Activated CD8-positive, alpha-beta T cell treated with anti-CD3 and anti-CD28 coated beads for 36 hours (primary cell): ENCODE data around the gene HBP1. TPM values are rescaled to one million over a fixed set of nuclear protein-coding genes. Genes with fewer than 3 reads are reported as not detected.
A peak's percentile ranks its signal among the peaks of the same experiment; 100 is the strongest.

Source experiments
- ATAC-seq: fragments of 200-7000 bp; cut with Tn5 transposase; one replicate; pipeline ENCODE4 v1.10.0; 2021; ENCODE audit warnings: mild to moderate bottlenecking, moderate library complexity
- CTCF ChIA-PET: fragments of 350-600 bp; sonication (Branson Sonifier 250); formaldehyde crosslinking; loops from one replicate; lab custom pipeline; 2021; ENCODE audit warnings: antibody characterized with exemption; lab: Charles Lee
- POLR2A ChIA-PET: fragments of 350-600 bp; sonication (Branson Sonifier 250); formaldehyde crosslinking; loops from one replicate; lab custom pipeline; 2021; ENCODE audit warnings: antibody characterized with exemption; lab: Charles Lee
- DNase-seq: peaks from one replicate; pipeline ENCODE4 v3.0.0-alpha.2; 2020
- H3K27ac Mint-ChIP-seq: one replicate; pipeline ENCODE4 v1.8.0; 2021; ENCODE audit warnings: mild to moderate bottlenecking, mixed read lengths
- H3K27me3 Mint-ChIP-seq: one replicate; pipeline ENCODE4 v1.8.0; 2021; ENCODE audit warnings: mixed read lengths
- H3K36me3 Mint-ChIP-seq: one replicate; pipeline ENCODE4 v1.8.0; 2021; ENCODE audit warnings: low read depth, mixed read lengths
- H3K4me1 Mint-ChIP-seq: one replicate; pipeline ENCODE4 v1.8.0; 2021; ENCODE audit warnings: low read depth, mixed read lengths
- H3K4me3 Mint-ChIP-seq: one replicate; pipeline ENCODE4 v1.8.0; 2021; ENCODE audit warnings: mild to moderate bottlenecking, moderate library complexity, mixed read lengths
- H3K9me3 Mint-ChIP-seq: one replicate; pipeline ENCODE4 v1.8.0; 2021; ENCODE audit warnings: mixed read lengths
- intact Hi-C: fragments of 100-400 bp; cut with micrococcal nuclease; formaldehyde crosslinking; loops from one replicate; pipeline ENCODE4 v1.10.0; 2022
- total RNA-seq, 2 experiments: library from RNA; stranded (reverse); gene quantifications; one replicate each; pipeline ENCODE4 v1.2.3, GENCODE V29; 2021
- TF ChIP-seq, protein P1 (sequence below): fragments of 200-600 bp; IDR thresholded peaks from one replicate; pipeline ENCODE4 v1.8.0; 2022; ENCODE audit warnings: antibody characterized with exemption, mild to moderate bottlenecking

Gene HBP1
- total RNA-seq, 2 experiments from 2014 or later = 23.8 to 30.5 TPM

DNA sequence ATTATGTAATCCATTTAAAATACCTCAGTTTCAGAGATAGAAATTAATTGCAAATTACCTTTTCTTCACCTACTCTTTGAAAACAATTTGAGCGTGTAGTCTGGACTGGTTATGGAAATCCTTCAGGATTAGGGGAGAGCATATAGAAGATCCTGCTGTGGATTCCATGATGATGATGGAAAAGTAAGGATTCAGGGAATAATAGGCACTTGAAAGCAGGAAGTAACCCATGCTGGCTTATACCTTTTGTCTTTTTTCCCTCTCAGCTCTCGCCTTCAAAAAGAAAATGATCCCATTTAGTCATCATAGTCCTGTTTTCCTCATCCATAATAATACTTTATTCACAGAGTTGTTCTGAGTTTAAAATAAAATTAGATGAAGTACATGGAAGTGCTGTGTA lies 4.4 kb downstream of the HBP1 start:
- ATAC-seq (no peak), DNase-seq (no peak)
- Mint-ChIP-seq H3K4me3 (peak overlapping the region; percentile 60), H3K36me3 (peaks cover 9% of the 10 kb centered on the region), H3K4me1 (peaks cover 53% of the 10 kb centered on the region), H3K27ac (peak overlapping the region; percentile 93), H3K27me3 (no peaks in the 10 kb centered on the region), H3K9me3 (peaks cover 1% of the 10 kb centered on the region)
- CTCF ChIA-PET = interaction anchor here (1.4 kb wide), 1 partner anchor 26 kb away, joined by 4 read pairs; no protein-coding TSS in a partner anchor
- TF ChIP-seq, protein P1, sequence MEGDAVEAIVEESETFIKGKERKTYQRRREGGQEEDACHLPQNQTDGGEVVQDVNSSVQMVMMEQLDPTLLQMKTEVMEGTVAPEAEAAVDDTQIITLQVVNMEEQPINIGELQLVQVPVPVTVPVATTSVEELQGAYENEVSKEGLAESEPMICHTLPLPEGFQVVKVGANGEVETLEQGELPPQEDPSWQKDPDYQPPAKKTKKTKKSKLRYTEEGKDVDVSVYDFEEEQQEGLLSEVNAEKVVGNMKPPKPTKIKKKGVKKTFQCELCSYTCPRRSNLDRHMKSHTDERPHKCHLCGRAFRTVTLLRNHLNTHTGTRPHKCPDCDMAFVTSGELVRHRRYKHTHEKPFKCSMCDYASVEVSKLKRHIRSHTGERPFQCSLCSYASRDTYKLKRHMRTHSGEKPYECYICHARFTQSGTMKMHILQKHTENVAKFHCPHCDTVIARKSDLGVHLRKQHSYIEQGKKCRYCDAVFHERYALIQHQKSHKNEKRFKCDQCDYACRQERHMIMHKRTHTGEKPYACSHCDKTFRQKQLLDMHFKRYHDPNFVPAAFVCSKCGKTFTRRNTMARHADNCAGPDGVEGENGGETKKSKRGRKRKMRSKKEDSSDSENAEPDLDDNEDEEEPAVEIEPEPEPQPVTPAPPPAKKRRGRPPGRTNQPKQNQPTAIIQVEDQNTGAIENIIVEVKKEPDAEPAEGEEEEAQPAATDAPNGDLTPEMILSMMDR = no peak
- POLR2A ChIA-PET = interaction anchor here (0.9 to 1.3 kb wide), 3 partner anchors 12 to 102 kb away, joined by 3 to 5 read pairs (median 3); no protein-coding TSS in a partner anchor
- intact Hi-C loops = no loop called here

DNA sequence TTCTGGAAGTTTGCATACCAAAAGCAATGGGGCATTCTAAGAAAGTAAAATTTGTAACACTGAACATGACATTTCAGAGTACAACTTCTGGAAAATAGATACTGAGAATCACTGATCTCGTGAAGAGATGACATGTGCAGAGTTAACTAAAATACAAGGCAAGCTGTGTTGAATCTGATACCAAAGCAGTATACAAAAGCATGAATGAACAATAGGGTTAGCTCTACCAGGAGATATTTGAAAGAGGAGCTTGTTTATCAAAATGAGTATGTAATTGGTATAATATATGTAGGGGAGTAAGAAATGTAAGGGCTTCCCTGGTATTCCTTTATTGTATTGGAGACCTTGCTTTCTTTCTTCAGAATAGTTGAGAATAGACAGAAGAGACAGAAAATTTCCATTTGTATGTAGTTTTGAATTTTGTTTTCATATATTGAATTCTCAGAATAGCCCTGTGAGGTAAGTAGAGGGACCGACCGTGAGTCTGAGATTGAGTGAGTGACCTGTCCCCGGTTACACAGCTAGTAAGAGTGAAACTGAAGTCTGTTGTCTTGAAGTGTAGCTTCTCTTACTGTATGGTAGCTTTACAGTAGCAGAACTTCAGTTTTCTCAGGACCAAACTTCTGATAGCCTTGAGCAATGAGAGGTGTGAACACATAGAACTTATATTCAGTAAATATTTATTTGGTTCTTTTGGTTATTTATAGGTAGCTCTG lies 5.0 kb downstream of the HBP1 start:
- ChIA-PET POLR2A (interaction anchor here (0.9 to 1.3 kb wide), 3 partner anchors 11 to 101 kb away, joined by 3 to 5 read pairs (median 3); no protein-coding TSS in a partner anchor), CTCF (interaction anchor here (1.4 kb wide), 1 partner anchor 27 kb away, joined by 4 read pairs; no protein-coding TSS in a partner anchor)
- Mint-ChIP-seq H3K4me3 (peak overlapping the region; percentile 60), H3K27ac (peak overlapping the region; percentile 93), H3K36me3 (peaks cover 9% of the 10 kb centered on the region), H3K27me3 (no peaks in the 10 kb centered on the region), H3K4me1 (peaks cover 56% of the 10 kb centered on the region), H3K9me3 (peaks cover 1% of the 10 kb centered on the region)
- TF ChIP-seq, protein P1 = no peak
- peak; percentile 51 for DNase-seq
- peak; percentile 43 for ATAC-seq
- intact Hi-C loops = no loop called here

DNA sequence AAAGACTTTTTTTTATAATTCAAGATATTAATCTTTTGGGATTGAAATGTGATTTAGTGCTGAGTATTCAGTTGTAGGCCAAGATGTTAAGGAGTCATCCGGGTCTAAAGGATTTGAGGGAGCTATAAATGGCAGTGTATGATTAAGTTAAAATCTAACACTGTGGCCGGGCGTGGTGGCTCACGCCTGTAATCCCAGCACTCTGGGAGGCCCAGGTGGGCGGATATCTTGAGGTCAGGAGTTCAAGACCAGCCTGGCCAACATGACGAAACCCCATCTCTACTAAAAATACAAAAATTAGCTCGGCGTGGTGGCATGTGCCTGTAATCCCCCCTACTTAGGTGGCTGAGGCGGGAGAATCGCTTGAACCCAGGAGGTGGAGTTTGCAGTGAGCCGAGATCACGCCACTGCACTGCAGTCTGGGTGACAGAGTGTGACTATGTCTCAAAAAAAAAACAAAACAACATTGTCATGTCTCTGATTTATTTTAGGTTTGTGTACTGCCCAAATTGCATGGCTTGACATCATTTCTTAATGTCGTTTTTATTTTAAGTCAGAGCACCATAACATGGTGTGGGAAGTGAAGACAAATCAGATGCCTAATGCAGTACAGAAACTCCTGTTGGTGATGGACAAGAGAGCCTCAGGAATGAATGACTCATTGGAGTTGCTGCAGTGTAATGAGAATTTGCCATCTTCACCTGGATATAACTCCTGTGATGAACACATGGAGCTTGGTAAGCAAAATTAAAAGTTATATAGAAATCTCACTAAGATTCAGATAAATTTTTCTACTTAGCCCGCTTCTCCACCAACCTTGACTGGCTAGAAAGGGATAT lies 10.7 kb downstream of the HBP1 start:
- Mint-ChIP-seq H3K4me3 (peak overlapping the region; percentile 48), H3K27ac (peak overlapping the region; percentile 94), H3K9me3 (peaks cover 1% of the 10 kb centered on the region), H3K36me3 (peaks cover 19% of the 10 kb centered on the region), H3K4me1 (peaks cover 57% of the 10 kb centered on the region), H3K27me3 (no peaks in the 10 kb centered on the region)
- DNase-seq = peak; percentile 48
- intact Hi-C loops = loop anchor here (1.0 kb wide), 1 partner anchor 7 kb away; no protein-coding TSS in a partner anchor
- POLR2A ChIA-PET = interaction anchor here (1.7 to 2.6 kb wide), 5 partner anchors 8 to 13 kb away, joined by 6 to 23 read pairs (median 10); partner anchors contain the start of gene HBP1
- TF ChIP-seq, protein P1 = no peak
- CTCF ChIA-PET = interaction anchor here (1.1 to 2.2 kb wide), 4 partner anchors 10 to 29 kb away, joined by 3 to 15 read pairs (median 4); partner anchors contain the start of gene HBP1
- peak; percentile 50 for ATAC-seq

DNA sequence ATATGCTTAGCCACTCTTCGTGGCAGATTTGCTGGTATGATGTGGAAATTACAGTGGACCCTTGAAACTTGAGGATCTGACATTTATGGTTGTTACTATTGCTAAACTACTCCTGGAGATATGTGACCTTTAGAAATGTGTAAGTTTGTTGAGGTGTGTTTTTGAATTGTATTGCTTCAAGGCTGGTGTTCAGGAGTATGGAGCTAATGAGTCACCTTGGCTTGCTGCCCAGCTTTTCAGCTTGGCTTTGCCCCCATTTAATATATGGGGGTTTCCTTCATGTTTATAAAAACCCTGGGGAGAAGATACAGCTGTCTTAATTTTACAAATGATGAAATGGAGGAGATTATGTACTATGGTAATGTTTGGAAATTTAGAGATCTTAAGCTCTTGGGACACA lies 11.6 kb downstream of the HBP1 start:
- no peaks in the 10 kb centered on the region for H3K27me3 Mint-ChIP-seq
- TF ChIP-seq, protein P1 = no peak
- ATAC-seq (peak; percentile 83), DNase-seq (peak; percentile 95)
- peak overlapping the region; percentile 94 for H3K27ac Mint-ChIP-seq
- H3K4me1 Mint-ChIP-seq = peaks cover 53% of the 10 kb centered on the region
- H3K9me3 Mint-ChIP-seq = peaks cover 1% of the 10 kb centered on the region
- intact Hi-C loops = loop anchor here (1.0 kb wide), 1 partner anchor 8 kb away; no protein-coding TSS in a partner anchor
- H3K36me3 Mint-ChIP-seq = peaks cover 20% of the 10 kb centered on the region
- ChIA-PET CTCF (interaction anchor here (1.1 to 2.2 kb wide), 4 partner anchors 9 to 30 kb away, joined by 3 to 15 read pairs (median 4); partner anchors contain the start of gene HBP1), POLR2A (interaction anchor here (0.8 to 2.3 kb wide), 6 partner anchors 9 to 563 kb away, joined by 3 to 23 read pairs (median 6); partner anchors contain the start of gene HBP1)
- peak overlapping the region; percentile 48 for H3K4me3 Mint-ChIP-seq
